LNCaP clone FGC (cell line): ENCODE data around the gene GLYR1.

Source experiments
- DNase-seq: peaks from one replicate; pipeline ENCODE4 v3.0.0-alpha.2; 2011; ENCODE audit warnings: low read depth
- H3K4me3 ChIP-seq: 2 replicates; pipeline ENCODE4 v1.5.1; 2011; ENCODE audit warnings: mild to moderate bottlenecking, low read depth, low read length, control low read depth
- CTCF ChIP-seq: IDR thresholded peaks from 2 replicates; pipeline ENCODE4 v1.5.1; 2012; ENCODE audit warnings: mild to moderate bottlenecking; ENCODE audit not compliant: control insufficient read depth, insufficient read depth; ENCODE audit errors: extremely low read depth

GLYR1 gene

GRCh38 chr16:4783951-4784336, 63.1 kb downstream of the GLYR1 start:
- no peak overlapping the region for H3K4me3 ChIP-seq
- DNase-seq, result no peak
- TF ChIP-seq CTCF, result no peak

- no peak for TF ChIP-seq CTCF
- H3K4me3 ChIP-seq, result no peak overlapping the region
- no peak for DNase-seq
Observed at GRCh38 chr16:4783251-4783950, 63.7 kb downstream of the GLYR1 start.

- H3K4me3 ChIP-seq, result no peak overlapping the region
- DNase-seq, result no peak
- no peak for TF ChIP-seq CTCF
Observed at GRCh38 chr16:4780235-4780634, 66.9 kb downstream of the GLYR1 start.

GRCh38 chr16:4778050-4778392, 69.1 kb downstream of the GLYR1 start:
- TF ChIP-seq CTCF, result no peak
- no peak for DNase-seq
- H3K4me3 ChIP-seq, result no peak overlapping the region

GRCh38 chr16:4777339-4778049, 69.6 kb downstream of the GLYR1 start:
- TF ChIP-seq CTCF, result no peak
- H3K4me3 ChIP-seq, result no peak overlapping the region

GRCh38 chr16:4776141-4776705, 70.9 kb downstream of the GLYR1 start:
- no peak for TF ChIP-seq CTCF
- DNase-seq, result no peak
- no peak overlapping the region for H3K4me3 ChIP-seq

More at GRCh38 chr16:4777339-4778049, 69.6 kb downstream of the GLYR1 start:
- no peak for DNase-seq

GRCh38 chr16:4775005-4775404, 72.1 kb downstream of the GLYR1 start:
- DNase-seq, result no peak
- no peak for TF ChIP-seq CTCF
- no peak overlapping the region for H3K4me3 ChIP-seq
